GM18951 (cell line): ENCODE results near the gene CALCOCO2.
"Not testable (repeated sequence)": the region's sequence is repeated elsewhere in the genome, so short reads cannot be mapped to it uniquely, and the experiment has no call there.

Experiments used
- POLR2A ChIP-seq: IDR thresholded peaks from 4 replicates; pipeline ENCODE4 v1.6.1; 2011; ENCODE audit warnings: mild to moderate bottlenecking; ENCODE audit not compliant: insufficient read length, insufficient read depth; ENCODE audit errors: extremely low read depth
- in situ Hi-C: fragments of 300-500 bp; cut with MboI; formaldehyde crosslinking; loops from one replicate; pipeline ENCODE4 v1.12.0; 2022; ENCODE audit warnings: low sequenced_read_pairs, mixed read lengths, inconsistent platforms; ENCODE audit not compliant: unreplicated experiment

CALCOCO2 gene

DNA sequence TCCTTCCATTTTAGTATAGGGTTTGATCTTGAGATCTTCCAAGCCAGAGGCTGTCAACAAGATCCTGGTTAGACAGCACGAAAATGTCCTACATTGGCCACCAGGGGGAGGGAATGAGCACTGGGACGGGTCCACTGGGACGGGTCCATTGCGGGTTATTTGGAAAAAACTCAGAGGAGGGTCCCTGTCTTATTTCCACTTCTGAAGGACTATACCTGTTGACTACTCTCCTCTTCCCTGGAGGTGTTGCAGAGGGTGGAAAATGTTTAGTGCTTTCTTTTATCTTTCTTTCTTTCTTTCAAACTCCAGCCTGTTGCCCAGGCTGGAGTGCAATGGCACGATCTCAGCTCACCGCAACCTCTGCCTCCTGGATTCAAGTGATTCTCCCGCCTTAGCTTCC is 16.3 kb upstream of the CALCOCO2 start:
- in situ Hi-C loops: loop anchor here (5.0 kb wide), 1 partner anchor 63 kb away; no protein-coding TSS in a partner anchor
- no peak for TF ChIP-seq POLR2A

DNA sequence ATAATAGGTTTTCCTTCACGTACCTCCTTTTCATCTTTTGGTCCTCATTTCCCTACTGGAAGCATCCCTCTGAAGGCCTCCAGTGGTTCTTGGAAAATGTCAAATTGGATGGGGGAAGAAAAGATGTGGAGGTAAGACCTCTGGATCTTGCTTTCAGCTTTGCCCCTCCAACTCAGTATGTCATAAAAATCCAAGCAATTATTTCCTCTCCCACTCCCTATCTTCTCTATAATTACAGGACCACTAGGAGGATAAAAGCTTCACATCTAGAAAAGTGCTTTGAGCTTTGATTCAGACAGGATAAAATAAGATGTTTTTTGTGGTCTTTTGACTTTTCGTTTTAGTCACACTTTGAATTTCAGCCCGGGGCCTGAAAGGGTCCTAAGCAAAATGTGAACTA is 15.5 kb upstream of the CALCOCO2 start:
- in situ Hi-C loops: no loop called here
- TF ChIP-seq POLR2A: no peak

DNA sequence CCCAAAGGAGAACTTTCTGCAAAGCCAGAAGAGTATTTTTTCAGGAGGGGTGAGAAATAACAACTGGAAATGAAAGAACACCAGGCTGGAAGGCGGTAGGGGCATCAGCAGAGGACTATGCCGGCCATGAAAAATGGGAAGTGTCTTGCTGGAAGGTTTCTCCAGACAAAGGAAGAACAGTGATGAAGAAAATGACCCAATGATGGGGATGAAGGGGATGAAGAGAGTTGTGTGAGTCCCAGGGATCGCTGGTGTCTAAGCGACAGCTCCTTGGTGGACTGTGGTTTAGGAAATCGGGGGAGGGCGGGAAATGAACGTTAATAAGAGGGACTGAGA is 14.4 kb upstream of the CALCOCO2 start:
- no peak for TF ChIP-seq POLR2A
- in situ Hi-C loops: no loop called here

DNA sequence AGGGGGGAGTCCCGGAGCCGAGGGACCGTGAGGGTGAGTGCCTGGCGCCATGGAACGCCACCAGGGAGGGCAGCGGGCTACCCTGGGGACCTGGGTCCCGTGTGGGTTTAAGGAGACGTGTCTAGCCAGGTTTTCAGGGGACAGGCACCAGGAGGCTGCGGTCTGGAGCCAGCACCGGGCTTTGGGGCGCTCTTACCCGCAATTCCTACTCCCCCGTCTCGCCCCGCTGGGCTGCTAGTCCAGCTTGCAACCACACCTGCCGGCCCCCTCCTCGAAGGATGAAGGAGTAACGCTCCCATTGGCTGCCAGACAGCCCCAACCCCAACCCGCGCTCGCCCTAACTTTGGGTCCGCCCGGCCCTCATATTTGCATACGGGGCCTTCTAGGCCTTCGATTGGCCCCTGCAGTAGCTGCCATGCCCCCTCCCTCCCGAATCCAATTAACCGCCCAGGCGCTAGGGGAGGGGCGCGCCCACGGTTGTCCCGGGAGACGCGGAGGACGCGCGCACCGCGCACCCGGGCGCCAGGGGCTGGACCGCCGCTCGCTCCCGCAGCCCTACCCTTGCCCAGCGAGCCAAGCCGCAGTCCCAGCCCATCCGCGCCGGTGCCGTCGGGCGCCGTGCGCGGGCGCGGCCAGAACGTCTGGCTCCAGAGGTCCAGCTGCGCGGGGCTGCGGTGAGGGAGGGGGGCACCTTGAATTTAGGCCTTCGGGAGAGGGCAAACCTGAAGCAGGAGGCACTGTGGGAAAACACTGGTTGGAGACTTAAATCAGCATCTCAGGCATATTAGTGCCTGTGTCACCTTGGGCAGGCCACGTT is 13.9 kb upstream of the CALCOCO2 start, which contains the start of gene TTLL6:
Gene TTLL6, minus strand, starts transcription at position 456 of the 817 bp plus-strand sequence. Its CDS starts 157 bp downstream, at position 299.
- in situ Hi-C loops: no loop called here
- TF ChIP-seq POLR2A: no peak

DNA sequence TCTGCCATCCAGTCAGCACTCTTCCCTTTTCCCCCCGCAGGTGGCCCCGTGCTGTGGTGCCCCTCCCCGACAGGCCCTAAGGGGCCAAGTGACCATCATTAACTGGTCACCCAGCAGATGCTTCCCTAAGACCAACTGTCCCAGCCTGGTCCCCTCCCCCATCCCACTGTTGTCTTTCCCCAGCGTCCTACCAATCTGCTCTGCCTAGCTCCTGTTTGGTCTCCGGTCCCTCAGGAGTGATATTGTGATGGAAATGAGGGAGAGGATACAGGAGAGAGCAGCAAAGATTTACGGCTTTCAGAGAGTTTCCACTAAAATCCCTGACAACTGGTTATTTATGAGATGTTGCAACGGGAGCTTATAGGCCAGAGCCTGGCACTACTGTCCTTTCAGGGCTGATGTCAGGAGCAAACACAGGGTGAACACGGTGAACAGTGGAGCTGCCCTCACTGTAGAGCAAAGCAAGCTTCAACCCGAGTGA is 12.4 kb upstream of the CALCOCO2 start:
- in situ Hi-C loops: no loop called here
- no peak for TF ChIP-seq POLR2A

DNA sequence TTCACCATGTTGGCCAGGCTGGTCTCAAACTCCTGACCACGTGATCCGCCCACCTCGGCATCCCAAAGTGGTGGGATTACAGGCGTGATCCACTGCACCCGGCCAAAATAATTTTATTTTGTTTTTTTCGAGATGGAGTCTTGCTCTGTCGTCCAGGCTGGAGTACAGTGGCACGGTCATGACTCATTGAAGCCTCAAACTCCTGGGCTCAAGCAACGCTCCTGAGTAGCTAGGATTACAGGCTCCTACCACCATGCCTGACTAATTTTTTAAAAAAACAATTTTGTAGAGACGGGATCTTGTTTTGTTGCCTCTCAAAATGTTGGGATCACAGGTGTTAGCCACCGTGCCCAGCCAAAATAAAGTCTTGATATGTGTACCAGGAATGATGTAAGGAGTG is 11.4 kb upstream of the CALCOCO2 start:
- in situ Hi-C loops: no loop called here
- no peak for TF ChIP-seq POLR2A

DNA sequence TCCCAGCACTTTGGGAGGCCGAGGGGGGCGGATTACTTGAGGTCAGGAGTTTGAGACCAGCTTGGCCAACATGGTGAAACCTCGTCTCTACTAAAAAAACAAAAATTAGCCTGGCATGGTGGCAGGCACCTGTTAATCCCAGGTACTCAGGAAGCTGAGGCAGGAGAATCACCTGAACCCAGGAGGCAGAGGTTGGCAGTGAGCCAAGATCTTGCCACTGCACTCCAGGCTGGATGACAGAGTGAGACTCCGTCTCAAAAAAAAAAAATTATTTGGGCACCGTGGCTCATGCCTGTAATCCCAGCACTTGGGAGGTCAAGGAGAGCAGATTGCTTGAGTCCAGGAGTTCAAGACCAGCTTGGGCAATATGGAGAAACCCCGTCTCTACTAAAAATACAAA is 9.9 kb upstream of the CALCOCO2 start:
- in situ Hi-C loops: not testable (repeated sequence)

DNA sequence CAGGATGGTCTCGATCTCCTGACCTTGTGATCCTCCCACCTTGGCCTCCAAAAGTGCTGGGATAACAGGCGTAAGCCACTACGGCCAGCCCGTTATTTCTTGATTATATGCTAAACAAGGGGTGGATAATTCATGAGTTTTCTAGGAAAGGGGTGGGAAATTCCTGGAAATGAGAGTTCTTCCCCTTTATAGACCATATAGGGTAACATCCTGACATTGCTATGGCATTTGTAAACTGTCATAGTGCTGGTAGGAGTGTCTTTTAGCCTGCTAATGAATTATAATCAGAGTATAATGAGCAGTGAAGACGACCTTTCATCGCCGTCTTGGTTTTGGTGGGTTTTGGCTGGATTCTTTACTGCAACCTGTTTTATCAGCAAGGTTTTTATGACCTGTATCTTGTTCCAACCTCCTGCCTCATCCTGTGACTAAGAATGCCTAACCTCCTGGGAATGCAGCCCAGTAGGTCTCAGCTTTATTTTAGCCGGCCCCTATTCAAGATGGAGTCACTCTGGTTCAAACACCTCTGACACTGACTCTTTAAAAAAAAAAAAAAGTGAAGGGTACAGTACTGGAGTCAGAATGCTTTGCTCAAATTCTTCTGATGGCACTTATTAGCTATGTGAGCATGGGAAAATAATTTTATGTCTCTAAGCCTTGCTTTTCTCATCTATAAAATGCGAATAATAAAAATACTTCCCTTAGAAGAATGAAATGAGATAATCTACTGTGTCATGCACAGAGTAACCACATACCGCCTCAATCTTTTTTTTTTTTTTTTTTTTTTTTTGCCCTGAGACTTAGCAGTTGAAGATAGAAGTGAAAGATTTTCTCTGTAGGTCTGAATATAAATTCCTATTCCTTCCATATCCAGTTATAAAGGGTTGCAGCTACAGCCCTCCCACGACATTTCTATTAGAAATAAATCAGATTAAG is 5.1 kb upstream of the CALCOCO2 start:
- in situ Hi-C loops: no loop called here
- no peak for TF ChIP-seq POLR2A

- in situ Hi-C loops: no loop called here
- TF ChIP-seq POLR2A: no peak
Measured at GRCh38 chr17:48831549-48831883, 681 bp downstream of the CALCOCO2 start.

DNA sequence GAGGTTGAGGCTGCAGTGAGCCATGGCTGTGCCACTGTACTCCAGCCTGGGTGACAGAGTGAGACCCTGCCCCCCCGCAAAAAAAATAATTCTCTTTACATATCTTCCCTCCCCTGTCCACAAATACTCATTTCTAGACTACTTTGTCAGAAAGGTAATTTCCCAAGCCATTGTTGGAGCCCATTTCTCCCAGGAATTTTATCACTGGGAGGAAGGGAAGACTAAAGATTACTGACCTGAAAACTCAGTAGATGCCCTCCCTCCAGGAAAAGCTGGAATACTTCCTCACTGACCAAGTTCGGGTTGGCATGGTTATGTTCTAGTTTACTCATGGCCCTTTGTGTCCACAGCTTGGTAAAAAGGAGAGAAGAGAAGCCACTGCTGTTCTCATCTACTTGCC is 4.1 kb downstream of the CALCOCO2 start:
- in situ Hi-C loops: no loop called here
- TF ChIP-seq POLR2A: no peak

- TF ChIP-seq POLR2A: no peak
- in situ Hi-C loops: no loop called here
Measured at GRCh38 chr17:48835971-48836370, 5.1 kb downstream of the CALCOCO2 start.

DNA sequence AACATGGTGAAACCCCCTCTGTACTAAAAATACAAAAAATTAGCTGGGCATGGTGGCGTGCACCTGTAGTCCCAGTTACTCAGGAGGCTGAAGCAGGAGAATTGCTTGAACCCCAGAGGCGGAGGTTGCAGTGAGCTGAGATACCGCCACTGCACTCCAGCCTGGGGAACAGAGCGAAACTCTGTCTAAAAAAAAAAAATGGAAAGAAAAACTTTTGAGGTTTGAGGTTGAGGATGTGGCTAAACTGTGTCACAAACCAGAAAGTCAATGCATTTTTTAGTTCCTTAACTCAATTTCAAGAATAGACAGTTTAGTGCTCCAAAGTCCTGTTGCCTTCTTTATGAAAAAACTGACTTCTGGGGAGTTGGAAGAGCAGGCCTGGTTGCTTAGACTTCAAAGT is 6.6 kb downstream of the CALCOCO2 start:
- in situ Hi-C loops: not testable (repeated sequence)

GRCh38 chr17:48840441-48840840 is 9.6 kb downstream of the CALCOCO2 start:
- in situ Hi-C loops: no loop called here
- no peak for TF ChIP-seq POLR2A

DNA sequence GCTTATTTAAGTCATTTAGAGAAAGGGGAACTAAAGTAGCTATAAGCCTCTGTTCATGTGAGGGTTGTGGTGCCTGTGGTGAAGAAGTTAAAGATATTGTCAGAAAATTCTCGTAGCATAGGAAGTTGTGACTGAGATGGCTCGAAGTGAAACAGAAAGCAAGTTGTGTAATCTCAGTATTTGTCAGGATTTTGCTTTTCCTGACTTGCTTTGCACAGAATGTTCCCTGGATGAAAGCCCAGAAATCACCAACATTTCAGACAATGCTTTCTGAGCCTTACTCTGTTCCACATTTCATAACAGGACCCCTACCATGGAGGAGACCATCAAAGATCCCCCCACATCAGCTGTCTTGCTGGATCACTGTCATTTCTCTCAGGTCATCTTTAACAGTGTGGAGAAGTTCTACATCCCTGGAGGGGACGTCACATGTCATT is 10.6 kb downstream of the CALCOCO2 start:
- in situ Hi-C loops: no loop called here
- no peak for TF ChIP-seq POLR2A
